Astrocyte (in vitro differentiated cells and primary cell): ENCODE results near the gene PIK3R2.

ENCODE experiments used
- EZH2 ChIP-seq: IDR thresholded peaks from 2 replicates; pipeline ENCODE4 v1.6.1; 2012; ENCODE audit warnings: mild to moderate bottlenecking, low read length, inconsistent platforms; ENCODE audit not compliant: insufficient read depth
- TF ChIP-seq, protein P1 (sequence below): IDR thresholded peaks from 2 replicates; pipeline ENCODE4 v1.5.1; 2011; ENCODE audit warnings: low read depth, mild to moderate bottlenecking, inconsistent platforms, low read length, moderate library complexity; ENCODE audit not compliant: insufficient read depth

GRCh38 chr19:18171605-18172327, 18.8 kb downstream of the PIK3R2 start:
- TF ChIP-seq, protein P1, sequence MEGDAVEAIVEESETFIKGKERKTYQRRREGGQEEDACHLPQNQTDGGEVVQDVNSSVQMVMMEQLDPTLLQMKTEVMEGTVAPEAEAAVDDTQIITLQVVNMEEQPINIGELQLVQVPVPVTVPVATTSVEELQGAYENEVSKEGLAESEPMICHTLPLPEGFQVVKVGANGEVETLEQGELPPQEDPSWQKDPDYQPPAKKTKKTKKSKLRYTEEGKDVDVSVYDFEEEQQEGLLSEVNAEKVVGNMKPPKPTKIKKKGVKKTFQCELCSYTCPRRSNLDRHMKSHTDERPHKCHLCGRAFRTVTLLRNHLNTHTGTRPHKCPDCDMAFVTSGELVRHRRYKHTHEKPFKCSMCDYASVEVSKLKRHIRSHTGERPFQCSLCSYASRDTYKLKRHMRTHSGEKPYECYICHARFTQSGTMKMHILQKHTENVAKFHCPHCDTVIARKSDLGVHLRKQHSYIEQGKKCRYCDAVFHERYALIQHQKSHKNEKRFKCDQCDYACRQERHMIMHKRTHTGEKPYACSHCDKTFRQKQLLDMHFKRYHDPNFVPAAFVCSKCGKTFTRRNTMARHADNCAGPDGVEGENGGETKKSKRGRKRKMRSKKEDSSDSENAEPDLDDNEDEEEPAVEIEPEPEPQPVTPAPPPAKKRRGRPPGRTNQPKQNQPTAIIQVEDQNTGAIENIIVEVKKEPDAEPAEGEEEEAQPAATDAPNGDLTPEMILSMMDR: no peak
- TF ChIP-seq EZH2: no peak
